Superior temporal gyrus (tissue), 1 donor: Measurements from ENCODE around the gene CCND1.
A peak's percentile ranks its signal among the peaks of the same experiment; 100 is the strongest.

ENCODE experiments used
- DNase-seq: peaks from one replicate; pipeline ENCODE4 v3.0.0-alpha.2; 2016; ENCODE audit errors: extremely low spot score

CCND1 gene

DNA sequence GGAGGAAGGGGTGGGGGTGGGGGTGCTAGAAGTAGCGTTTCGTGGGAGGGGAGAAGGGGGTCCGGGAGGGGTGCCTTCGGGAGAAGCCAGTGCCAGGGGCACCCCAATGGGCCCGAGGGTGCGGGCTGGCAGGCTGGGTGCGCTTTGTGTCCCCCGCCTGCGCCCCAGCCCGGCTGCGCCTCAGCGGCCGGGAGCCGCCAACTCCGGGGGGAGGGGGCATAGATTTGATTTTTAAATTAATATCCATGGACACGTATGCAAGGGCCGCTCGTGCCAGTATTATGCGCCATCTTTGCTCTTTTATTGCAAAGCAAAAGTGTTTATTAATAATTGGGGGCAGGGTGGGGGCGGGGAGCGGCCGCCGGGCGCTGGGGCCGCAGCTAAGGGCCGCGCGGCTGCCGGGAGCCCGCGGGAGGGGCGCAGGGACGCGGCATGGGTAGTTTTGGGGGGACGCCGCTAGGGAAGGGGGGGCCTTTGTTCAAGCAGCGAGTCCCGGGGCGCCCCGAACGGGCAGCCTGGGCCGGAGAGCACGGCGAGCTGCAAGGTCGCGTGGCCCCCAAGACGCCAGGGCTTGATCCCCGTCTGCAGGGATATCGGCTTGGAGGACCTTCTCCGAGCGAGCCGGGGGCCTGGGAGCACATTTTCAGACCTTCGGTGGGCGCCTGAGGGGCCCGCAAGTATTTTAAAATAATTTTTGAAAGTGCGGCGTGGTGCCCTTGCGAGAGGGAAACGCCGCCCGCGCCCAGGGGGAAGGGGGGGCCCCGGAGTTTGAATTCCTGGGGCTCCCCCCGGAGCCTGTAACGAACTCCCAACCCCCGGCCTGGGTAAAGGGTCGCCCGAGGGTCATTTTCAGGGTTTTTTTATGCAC, 959 bp downstream of the CCND1 start:
- no peak for DNase-seq

DNA sequence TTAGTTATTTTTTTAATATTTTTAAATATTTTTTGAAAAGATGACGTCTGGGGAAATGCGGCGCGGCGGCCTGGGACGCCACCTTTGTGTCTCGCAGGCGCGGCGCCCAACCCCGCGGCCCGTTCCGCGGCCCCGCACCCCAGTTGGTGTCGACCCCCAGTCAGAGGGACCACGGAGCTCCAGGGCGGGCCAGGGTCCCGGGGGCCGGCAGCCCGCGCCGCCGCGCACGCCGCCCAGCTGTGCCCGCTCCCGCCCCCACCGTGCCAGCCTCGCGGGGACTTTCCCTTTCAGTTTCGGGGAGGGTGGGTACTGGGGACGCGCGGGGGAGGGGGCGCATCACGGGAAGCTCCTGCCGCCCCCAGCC, 1.6 kb downstream of the CCND1 start:
- no peak for DNase-seq

DNA sequence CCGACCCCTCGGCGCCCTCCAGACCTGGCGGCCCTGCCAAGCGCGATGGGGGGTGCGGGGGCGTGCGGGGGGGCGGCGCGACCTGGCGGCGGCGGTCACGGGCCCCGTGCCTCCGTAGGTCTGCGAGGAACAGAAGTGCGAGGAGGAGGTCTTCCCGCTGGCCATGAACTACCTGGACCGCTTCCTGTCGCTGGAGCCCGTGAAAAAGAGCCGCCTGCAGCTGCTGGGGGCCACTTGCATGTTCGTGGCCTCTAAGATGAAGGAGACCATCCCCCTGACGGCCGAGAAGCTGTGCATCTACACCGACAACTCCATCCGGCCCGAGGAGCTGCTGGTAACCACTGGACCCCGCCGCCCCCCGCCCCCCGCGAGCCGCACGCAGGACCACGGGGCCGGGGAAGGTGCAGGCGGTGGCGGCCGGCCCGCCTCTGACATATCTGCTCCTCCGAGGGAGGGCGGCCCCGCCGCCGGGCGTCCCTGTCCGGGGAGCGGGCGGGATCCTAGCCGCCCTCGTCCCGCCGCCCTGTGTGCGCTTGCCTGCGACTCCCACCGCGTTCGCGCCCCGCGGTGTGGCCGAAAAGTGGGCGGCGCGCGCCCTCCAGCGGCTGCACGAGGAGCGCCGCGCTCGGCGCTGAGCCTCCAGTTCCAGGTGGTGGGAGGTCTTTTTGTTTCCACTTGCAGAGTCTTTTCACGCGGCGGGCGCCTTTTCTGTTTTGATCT, 2.1 kb downstream of the CCND1 start:
- peak; percentile 72 for DNase-seq

DNA sequence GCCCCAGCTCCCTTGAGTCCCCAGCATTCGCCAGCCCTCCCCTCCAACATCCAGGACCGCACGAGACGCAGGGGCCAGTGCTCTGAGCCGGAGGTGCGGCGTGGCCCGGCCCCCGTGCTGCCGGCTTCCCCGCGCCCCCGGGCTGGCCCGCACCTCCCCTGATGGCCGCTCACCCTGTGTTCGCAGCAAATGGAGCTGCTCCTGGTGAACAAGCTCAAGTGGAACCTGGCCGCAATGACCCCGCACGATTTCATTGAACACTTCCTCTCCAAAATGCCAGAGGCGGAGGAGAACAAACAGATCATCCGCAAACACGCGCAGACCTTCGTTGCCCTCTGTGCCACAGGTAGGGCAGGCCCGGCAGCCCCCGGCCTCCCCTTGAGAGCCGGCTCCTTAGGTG, 2.7 kb downstream of the CCND1 start:
- DNase-seq = no peak

DNA sequence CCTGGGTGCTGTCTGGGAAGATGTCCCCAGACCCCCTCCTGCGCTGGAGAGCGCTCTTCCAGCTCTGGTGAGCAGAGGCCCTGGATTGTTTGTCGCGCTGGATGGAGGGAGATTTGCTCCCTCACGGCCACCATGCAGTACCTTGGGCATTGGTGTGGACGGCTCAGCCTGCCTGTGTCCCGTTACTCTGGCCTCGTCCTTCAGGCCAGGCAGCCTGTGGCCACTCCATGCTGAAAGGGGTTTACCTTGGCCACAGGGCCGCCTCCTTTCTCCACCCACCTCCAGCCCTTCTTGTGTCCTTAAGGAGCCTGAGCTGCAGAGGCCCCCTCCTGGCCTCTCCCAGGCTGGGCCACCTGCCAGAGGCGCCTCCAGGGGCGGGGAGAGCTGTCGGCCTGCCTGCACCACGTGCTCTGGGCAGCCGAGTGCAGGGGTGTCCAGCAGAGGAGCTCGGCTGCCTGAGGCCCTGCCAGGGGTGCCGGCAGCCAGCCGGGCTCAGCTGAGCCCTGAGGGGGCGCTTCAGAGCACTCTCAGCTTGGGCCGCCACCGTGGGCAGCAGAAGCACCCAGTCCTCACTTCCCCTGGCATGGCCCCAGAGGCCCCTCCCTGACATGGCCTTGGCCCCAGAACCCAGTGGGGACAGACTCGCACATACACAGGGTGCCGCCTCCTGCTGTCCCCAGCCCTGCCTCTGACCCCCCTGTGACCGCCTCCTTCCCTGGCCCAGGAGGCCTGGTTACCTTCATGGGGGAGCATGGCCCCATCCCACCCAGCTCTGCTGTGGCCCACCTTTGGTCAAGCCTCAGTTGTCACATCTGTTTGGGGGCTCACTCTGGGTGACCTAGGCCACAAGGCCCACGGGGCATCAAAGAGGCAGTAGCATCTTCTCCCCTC, 3.4 kb downstream of the CCND1 start:
- DNase-seq = no peak

DNA sequence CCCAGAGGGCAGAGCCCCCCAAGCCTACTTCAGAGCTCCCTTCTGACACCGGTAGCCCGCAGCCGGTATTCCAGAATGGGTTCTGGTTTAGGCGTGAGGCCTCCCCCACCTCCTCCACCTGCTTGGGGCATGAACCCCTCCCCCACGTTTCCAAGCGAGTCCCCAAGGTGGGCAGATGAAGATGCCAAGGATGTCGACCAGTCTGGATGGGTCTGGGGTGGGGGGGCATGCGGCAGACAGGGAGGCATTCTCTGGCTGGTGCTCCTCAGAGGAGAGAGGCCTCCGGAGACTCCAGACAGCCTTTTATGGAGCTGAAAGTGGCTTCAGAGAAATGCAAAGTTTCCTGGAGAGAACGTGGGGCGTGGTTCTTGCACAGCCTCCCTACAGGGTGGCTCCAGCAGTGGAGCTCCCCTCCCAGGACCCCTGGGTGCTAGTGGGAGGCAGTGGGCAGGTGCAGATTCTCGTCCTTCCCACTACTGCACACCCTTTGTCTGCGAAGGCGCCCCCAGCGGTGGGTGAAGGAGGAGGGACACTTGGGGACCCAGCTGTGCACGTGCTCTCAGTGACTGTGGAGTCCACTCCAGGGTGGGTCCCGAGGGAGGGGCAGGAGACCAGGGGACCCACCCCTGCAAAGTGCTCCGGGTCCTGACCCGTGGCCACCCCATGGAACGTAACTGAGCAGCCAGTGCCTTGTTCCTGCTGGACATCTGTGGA, 4.2 kb downstream of the CCND1 start:
- DNase-seq = no peak

DNA sequence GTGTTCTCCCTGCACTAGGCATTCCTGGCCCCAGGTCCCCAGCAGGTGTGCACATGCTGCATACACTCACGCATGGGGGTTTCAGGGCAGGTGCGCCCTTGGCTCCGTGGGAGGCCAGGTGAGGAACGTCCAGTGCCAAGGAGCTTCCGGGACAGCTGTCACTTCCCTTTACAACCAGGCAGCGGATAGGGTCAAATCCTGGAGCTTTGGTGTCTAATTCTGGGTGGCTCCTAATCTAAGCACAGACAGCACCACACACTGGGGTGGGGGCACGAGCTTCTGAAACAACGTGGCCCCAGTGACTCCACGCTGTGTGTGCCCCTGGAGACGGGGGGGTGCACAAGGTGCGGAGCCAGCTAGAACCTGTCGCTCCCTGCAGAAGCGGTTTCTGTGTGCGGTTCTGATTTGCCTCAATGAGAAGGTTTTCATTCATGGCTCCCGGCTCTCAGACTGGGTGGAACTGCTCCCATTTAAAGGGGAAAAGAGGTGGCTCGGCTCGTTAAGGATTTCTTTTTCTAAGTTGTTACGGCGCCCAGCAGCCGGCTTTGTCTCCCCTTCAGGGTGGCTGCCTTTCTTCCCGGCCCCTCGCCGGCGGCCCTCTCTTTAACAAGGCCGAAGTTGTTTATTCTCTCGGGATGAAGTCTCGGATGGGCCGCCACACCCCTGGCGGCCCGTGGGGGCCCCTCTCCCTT, 5.0 kb downstream of the CCND1 start:
- no peak for DNase-seq

DNA sequence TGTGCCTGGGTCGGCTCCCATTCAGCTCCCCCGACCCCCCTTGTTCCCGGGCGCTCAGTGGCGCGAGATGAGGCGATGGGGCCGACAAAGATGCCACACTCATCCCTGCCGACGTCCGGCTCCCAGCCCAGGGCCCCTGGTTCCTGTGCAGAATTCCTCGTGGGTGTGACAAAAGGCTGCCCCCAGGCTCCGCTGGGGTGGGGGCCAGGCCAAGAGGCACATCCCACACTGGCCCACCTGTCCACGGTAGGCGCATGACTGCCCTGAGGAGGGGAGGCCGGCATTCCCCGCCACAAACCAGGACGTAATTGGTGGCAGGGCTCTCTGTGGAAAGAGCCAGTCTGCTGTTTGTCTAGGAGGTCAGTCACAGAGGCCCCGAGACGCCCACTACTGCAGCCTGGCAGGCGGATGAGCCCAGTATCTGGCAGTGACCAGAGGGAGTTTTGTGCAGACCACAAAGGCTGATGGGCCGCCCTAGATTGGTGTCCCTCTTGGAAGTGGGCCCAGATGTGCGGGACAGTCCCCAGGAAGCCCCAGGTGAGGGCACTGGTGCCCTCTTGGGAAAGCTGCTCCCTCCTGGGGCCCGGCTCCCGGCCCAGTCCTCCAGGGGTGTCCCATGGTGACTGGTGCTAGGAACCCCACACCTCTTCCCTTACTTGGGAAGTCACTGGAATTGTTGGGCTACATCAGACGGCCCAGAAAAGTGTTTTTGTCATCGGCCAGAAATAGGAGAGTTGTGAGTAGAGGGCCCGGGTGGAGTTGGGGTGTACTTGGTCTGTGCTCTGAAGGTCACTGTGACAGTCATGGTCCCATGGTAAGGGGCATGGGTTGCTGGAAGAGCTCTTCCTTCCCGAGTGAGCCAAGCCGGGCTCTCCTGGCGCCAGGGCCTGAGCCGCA, 5.8 kb downstream of the CCND1 start:
- no peak for DNase-seq

DNA sequence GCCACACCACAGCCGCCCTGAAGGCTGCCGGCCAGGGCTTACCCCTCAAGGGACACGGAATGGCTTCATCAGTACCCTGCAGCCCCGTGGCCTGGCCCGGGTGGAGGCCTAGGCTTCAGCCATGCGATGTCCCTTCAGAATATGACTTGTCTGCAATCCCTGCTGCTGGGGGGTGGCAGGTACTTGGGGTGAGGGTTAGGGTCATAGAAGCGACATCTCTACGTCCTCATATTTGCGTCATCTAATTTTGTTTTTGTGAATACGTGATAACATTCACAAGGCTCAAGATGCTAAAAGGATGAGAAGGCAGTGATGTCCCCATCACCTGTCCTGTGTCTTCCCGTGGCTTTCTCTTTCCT, 6.4 kb downstream of the CCND1 start:
- no peak for DNase-seq

DNA sequence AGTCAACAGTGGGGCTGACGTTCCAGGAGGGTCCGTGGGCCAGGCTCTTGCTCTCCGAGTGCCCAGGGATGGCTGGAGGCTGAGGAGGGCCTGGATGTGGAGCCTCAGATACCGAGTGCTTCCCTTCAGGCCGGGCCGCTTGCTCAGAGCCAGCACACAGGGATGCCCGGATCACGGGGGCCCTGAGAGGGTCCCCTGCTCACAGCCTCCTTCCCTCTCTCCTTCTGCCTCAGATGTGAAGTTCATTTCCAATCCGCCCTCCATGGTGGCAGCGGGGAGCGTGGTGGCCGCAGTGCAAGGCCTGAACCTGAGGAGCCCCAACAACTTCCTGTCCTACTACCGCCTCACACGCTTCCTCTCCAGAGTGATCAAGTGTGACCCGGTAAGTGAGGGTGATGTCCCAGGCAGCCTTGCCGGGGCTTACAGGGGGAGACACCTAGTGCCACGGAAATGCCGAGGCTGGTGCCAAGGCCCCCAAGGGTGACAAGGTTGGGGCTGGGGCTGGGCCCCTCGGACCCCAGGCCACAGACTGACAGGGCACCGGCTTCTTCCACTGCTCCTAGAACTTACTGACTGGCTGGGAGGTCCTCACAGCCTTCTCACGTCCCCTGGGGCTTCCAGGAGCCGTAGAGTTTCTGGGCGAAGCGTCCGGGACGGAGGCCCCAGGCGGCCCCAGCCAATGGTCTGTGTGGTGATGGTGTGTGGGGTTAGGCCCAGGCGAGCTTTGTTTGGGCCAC, 7.0 kb downstream of the CCND1 start:
- DNase-seq = no peak

DNA sequence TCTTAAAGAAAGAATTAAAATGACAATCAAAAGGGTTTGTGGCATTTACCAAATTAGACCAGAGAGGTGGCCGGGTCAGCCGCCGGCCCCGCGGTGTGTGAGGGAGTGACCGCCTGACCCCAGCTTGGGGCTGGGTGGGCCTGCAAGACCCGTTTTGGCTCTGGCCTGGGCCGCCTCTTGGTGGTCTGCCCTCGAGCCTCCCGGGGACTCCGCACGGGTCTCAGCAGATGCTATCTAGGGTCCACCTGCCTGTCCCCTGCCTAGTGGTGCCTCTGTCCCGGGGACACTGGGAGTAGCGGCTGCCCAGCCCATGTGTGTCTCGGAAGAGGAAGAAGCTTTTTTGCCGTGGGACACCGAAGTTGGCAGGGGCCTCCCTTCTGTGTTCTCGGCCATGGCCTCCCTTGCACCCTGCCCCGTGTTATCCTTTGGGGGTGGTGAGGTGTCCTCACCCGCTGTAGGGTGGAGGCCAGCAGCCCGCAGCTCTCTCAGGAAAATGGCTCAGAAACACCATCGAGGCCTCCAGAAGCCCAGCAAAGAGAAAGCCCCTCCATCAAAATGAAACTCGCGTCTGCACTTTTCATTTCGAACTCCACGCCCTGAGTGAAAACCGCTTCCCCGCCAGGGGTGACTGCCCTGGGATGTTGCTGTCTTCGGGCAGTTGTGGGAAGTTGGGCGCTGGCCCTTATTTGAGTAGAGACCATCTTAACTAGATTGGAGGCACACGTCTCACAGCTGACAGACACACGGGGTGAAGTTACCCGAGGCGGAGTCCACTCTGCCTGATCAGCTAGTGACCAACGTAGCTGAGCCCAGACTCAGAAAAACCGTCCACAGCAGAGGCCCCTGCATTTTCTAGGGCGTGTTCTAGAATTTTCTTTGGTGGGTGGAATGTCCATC, 8.0 kb downstream of the CCND1 start:
- no peak for DNase-seq

DNA sequence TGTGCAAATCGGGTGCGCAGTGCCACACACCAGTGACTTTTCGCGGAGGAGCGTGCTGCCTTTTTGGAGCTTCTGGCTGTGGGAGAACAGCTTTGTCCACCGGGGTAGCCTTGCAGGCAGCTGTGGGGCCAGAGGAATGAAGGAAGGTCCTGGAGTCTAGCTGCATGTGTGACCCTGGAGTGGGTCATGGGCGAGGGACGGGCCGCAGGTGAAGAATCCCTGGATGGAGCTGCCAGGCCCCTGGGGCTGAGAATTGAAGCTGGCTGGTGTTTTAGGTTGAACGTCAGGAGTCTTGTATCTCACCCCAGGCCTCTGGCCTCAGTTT, 8.6 kb downstream of the CCND1 start:
- no peak for DNase-seq

DNA sequence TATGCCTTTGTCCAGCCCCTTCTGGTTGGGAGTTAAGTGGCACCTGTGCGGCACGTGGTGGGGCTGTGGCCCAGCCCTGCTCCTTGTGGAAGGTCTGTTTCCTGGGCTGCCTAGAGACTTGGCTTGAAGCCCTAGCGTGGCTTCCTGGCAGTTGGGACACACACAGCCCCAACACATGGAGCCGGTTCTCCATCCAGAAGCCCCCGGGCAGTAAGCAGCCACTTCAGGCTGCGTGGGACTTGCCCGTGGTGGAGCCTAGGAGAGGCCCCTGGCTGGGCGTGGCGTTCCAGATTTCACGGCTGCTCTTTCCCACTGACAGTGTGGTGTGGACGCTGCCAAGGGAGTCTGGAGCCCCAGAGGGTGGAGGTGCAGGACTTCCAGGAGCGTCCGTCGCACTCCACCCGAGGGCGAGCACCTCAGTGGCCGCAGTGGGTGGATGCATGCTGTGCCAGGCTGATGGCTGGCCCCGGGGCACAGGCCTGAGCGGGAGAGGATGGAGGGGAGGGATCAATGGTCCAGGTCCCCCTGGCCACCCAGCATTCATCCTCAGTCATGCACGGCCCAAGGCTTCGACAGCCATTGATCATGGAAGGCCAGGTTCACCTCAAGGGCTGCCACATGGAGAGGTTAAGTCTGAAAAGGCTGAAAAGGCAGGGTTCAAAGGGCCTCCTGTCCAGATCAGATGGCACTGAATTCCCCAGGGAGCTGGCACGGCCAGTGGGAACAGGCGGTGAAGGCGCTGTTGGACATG, 9.3 kb downstream of the CCND1 start:
- DNase-seq = no peak

DNA sequence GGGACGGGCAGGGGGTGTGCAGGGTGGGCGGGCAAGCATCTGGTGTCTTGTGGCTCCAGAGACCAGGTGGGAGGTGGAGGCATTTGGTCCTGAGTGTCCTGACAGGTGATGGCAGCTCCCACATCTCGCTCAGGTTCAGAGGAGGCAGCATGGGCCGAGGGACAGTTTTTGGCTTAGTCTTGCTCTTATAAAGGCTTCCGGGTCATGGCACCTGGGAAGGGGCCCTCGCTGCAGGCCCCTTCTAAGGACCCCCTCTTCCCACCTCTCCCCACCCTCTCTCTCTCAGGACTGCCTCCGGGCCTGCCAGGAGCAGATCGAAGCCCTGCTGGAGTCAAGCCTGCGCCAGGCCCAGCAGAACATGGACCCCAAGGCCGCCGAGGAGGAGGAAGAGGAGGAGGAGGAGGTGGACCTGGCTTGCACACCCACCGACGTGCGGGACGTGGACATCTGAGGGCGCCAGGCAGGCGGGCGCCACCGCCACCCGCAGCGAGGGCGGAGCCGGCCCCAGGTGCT, 9.9 kb downstream of the CCND1 start:
- DNase-seq = no peak

DNA sequence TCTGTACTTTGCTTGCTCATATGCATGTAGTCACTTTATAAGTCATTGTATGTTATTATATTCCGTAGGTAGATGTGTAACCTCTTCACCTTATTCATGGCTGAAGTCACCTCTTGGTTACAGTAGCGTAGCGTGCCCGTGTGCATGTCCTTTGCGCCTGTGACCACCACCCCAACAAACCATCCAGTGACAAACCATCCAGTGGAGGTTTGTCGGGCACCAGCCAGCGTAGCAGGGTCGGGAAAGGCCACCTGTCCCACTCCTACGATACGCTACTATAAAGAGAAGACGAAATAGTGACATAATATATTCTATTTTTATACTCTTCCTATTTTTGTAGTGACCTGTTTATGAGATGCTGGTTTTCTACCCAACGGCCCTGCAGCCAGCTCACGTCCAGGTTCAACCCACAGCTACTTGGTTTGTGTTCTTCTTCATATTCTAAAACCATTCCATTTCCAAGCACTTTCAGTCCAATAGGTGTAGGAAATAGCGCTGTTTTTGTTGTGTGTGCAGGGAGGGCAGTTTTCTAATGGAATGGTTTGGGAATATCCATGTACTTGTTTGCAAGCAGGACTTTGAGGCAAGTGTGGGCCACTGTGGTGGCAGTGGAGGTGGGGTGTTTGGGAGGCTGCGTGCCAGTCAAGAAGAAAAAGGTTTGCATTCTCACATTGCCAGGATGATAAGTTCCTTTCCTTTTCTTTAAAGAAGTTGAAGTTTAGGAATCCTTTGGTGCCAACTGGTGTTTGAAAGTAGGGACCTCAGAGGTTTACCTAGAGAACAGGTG, 11.1 kb downstream of the CCND1 start:
- no peak for DNase-seq

DNA sequence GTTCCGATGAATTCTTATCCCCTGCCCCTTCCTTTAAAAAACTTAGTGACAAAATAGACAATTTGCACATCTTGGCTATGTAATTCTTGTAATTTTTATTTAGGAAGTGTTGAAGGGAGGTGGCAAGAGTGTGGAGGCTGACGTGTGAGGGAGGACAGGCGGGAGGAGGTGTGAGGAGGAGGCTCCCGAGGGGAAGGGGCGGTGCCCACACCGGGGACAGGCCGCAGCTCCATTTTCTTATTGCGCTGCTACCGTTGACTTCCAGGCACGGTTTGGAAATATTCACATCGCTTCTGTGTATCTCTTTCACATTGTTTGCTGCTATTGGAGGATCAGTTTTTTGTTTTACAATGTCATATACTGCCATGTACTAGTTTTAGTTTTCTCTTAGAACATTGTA, 12.0 kb downstream of the CCND1 start:
- no peak for DNase-seq
